ENCODE results near the gene BCL2L14.

BCL2L14 gene

GRCh38 chr12:12115514-12115913 lies 44.8 kb downstream of the BCL2L14 start:
- TF ChIP-seq CTCF (IDR thresholded peaks at IDR 0.05) = no peak
- Histone ChIP-seq H3K36me3 (no peaks in the 10 kb centered on the region), H3K4me3 (ENCODE audit: low read depth in 1 of 2, low read length in 1 of 2) (no peak overlapping the region), H3K27ac (no peak overlapping the region), H3K4me1 (ENCODE audit: control insufficient read depth in 1 of 2, insufficient read depth in 1 of 2, low read depth in 1 of 2, low read length in 1 of 2) (no peaks in the 10 kb centered on the region), H3K27me3 (no peaks in the 10 kb centered on the region), H3K9me3 (no peaks in the 10 kb centered on the region)

- Histone ChIP-seq H3K27ac (no peak overlapping the region), H3K27me3 (no peaks in the 10 kb centered on the region), H3K4me3 (ENCODE audit: low read depth in 1 of 2, low read length in 1 of 2) (no peak overlapping the region), H3K36me3 (no peaks in the 10 kb centered on the region), H3K9me3 (no peaks in the 10 kb centered on the region), H3K4me1 (ENCODE audit: control insufficient read depth in 1 of 2, insufficient read depth in 1 of 2, low read depth in 1 of 2, low read length in 1 of 2) (no peaks in the 10 kb centered on the region)
- no peak for TF ChIP-seq CTCF (IDR thresholded peaks at IDR 0.05)
Observed at GRCh38 chr12:12116677-12117076, 45.9 kb downstream of the BCL2L14 start.

- Histone ChIP-seq H3K36me3 (no peaks in the 10 kb centered on the region), H3K4me1 (ENCODE audit: control insufficient read depth in 1 of 2, insufficient read depth in 1 of 2, low read depth in 1 of 2, low read length in 1 of 2) (no peaks in the 10 kb centered on the region), H3K27ac (no peak overlapping the region), H3K27me3 (no peaks in the 10 kb centered on the region), H3K9me3 (no peaks in the 10 kb centered on the region), H3K4me3 (ENCODE audit: low read depth in 1 of 2, low read length in 1 of 2) (no peak overlapping the region)
- TF ChIP-seq CTCF (IDR thresholded peaks at IDR 0.05) = no peak
Observed at GRCh38 chr12:12121061-12121460, 50.3 kb downstream of the BCL2L14 start.

GRCh38 chr12:12123036-12123604 lies 52.4 kb downstream of the BCL2L14 start:
- H3K9me3 ChIP-seq = no peaks in the 10 kb centered on the region
- no peaks in the 10 kb centered on the region for H3K4me1 ChIP-seq (ENCODE audit: control insufficient read depth in 1 of 2, insufficient read depth in 1 of 2, low read depth in 1 of 2, low read length in 1 of 2)
- no peak overlapping the region for H3K4me3 ChIP-seq (ENCODE audit: low read depth in 1 of 2, low read length in 1 of 2)
- no peaks in the 10 kb centered on the region for H3K36me3 ChIP-seq
- no peak overlapping the region for H3K27ac ChIP-seq
- peaks cover 3% of the 10 kb centered on the region for H3K27me3 ChIP-seq
- no peak for TF ChIP-seq CTCF (IDR thresholded peaks at IDR 0.05)

- Histone ChIP-seq H3K4me3 (ENCODE audit: low read depth in 1 of 2, low read length in 1 of 2) (no peak overlapping the region), H3K4me1 (ENCODE audit: control insufficient read depth in 1 of 2, insufficient read depth in 1 of 2, low read depth in 1 of 2, low read length in 1 of 2) (no peaks in the 10 kb centered on the region), H3K27me3 (peaks cover 14% of the 10 kb centered on the region), H3K9me3 (no peaks in the 10 kb centered on the region), H3K27ac (no peak overlapping the region), H3K36me3 (no peaks in the 10 kb centered on the region)
- no peak for TF ChIP-seq CTCF (IDR thresholded peaks at IDR 0.05)
Observed at GRCh38 chr12:12126551-12126950, 55.8 kb downstream of the BCL2L14 start.

- H3K4me3 ChIP-seq (ENCODE audit: low read depth in 1 of 2, low read length in 1 of 2) = no peak overlapping the region
- no peak for TF ChIP-seq CTCF (IDR thresholded peaks at IDR 0.05)
- no peaks in the 10 kb centered on the region for H3K36me3 ChIP-seq
- no peak overlapping the region for H3K27ac ChIP-seq
- H3K4me1 ChIP-seq (ENCODE audit: control insufficient read depth in 1 of 2, insufficient read depth in 1 of 2, low read depth in 1 of 2, low read length in 1 of 2) = no peaks in the 10 kb centered on the region
- no peaks in the 10 kb centered on the region for H3K9me3 ChIP-seq
- peaks cover 14% of the 10 kb centered on the region for H3K27me3 ChIP-seq
Observed at GRCh38 chr12:12127304-12127703, 56.6 kb downstream of the BCL2L14 start.
